ENCODE data around the gene LAPTM4A.

- no peak for TF ChIP-seq CTCF (IDR thresholded peaks at IDR 0.05)
- TF ChIP-seq ZFX (IDR thresholded peaks at IDR 0.05; ENCODE audit: borderline replicate concordance) = no peak
Observed at GRCh38 chr2:19988600-19988999, 62.8 kb downstream of the LAPTM4A start.
